Measurements from ENCODE around the gene PITPNM3.

- TF ChIP-seq CTCF (conservative IDR thresholded peaks at IDR 0.05; ENCODE audit: low read length) (no peak), EZH2phosphoT487 (IDR thresholded peaks at IDR 0.05; ENCODE audit: borderline replicate concordance) (no peak)
These were observed 121.3 kb downstream of the PITPNM3 start, which contains the start of gene AIPL1 for GRCh38 chr17:6435051-6435450.

Data from Loucy (cell line).